Endodermal cell (in vitro differentiated cells): Measurements from ENCODE around the gene MUCL3. TPM values are rescaled to one million over a fixed set of nuclear protein-coding genes. Genes with fewer than 3 reads are reported as not detected.

ENCODE experiments used
- DNase-seq: peaks from one replicate; pipeline ENCODE4 v3.0.0-alpha.2; 2017
- H3K27ac ChIP-seq: 2 replicates; pipeline ENCODE4 v1.5.1; 2013; ENCODE audit warnings: mild to moderate bottlenecking, low read depth, low read length, moderate library complexity
- H3K27me3 ChIP-seq: 2 replicates; pipeline ENCODE4 v1.6.1; 2013; ENCODE audit warnings: mild to moderate bottlenecking, low read length, moderate library complexity; ENCODE audit not compliant: insufficient read depth, control insufficient read depth, poor library complexity, severe bottlenecking
- H3K36me3 ChIP-seq: 2 replicates; pipeline ENCODE4 v1.7.0; 2013; ENCODE audit warnings: mild to moderate bottlenecking, low read length, moderate library complexity; ENCODE audit not compliant: control insufficient read depth, insufficient read depth
- H3K4me1 ChIP-seq: one replicate; pipeline ENCODE4 v1.7.0; 2013; ENCODE audit warnings: low read length; ENCODE audit not compliant: control insufficient read depth, insufficient read depth
- H3K4me3 ChIP-seq: 2 replicates; pipeline ENCODE4 v1.5.1; 2013; ENCODE audit warnings: mild to moderate bottlenecking, low read length, moderate library complexity
- H3K9ac ChIP-seq: 2 replicates; pipeline ENCODE4 v1.6.1; 2013; ENCODE audit warnings: mild to moderate bottlenecking, low read length, moderate library complexity; ENCODE audit not compliant: poor library complexity, severe bottlenecking; ENCODE audit errors: extremely low read depth
- H3K9me3 ChIP-seq: 2 replicates; pipeline ENCODE4 v1.6.1; 2013; ENCODE audit warnings: mild to moderate bottlenecking, low read length, moderate library complexity; ENCODE audit not compliant: control insufficient read depth
- H3K27ac Mint-ChIP-seq: 2 replicates; pipeline ENCODE4 v1.8.0; 2020; ENCODE audit warnings: mixed read lengths
- H3K27me3 Mint-ChIP-seq: 2 replicates; pipeline ENCODE4 v1.8.0; 2021; ENCODE audit warnings: mild to moderate bottlenecking, mixed read lengths; ENCODE audit not compliant: insufficient read depth
- H3K36me3 Mint-ChIP-seq: 2 replicates; pipeline ENCODE4 v1.8.0; 2020; ENCODE audit warnings: low read depth, mixed read lengths
- H3K4me1 Mint-ChIP-seq: 2 replicates; pipeline ENCODE4 v1.8.0; 2020; ENCODE audit warnings: mixed read lengths
- H3K4me3 Mint-ChIP-seq: 2 replicates; pipeline ENCODE4 v1.8.0; 2020; ENCODE audit warnings: mild to moderate bottlenecking, moderate library complexity, mixed read lengths
- H3K9me3 Mint-ChIP-seq: 2 replicates; pipeline ENCODE4 v1.8.0; 2020; ENCODE audit warnings: mild to moderate bottlenecking, mixed read lengths
- WGBS, 2 experiments: methylation state at CpG; one replicate each; pipeline versions ENCODE4 v1.1.5 to v1.1.7; 2013; ENCODE audit warnings: missing lambda C conversion rate in 2 of 2, mixed read lengths in 1 of 2; ENCODE audit not compliant: insufficient coverage in 1 of 2, insufficient read length in 1 of 2; 5-methylcytosine and 5-hydroxymethylcytosine counted together
- total RNA-seq, 2 donors: library from RNA; stranded (reverse); fragmentation: NEBNext Ultra II Directional in 1 of 2; extraction: Animal tissue kit (Norgen Biotek cat#: 25700) in 1 of 2; gene quantifications; 2 replicates in 1 of 2; 3 replicates in 1 of 2; pipeline ENCODE4 v1.2.1, GENCODE V29; 2021
- TF ChIP-seq, protein P1 (sequence below): fragments of 200-600 bp; sonication (generic); conservative IDR thresholded peaks from 2 replicates; pipeline ENCODE4 v1.5.0; 2021; ENCODE audit warnings: antibody characterized with exemption, mild to moderate bottlenecking

Gene MUCL3
- total RNA-seq, 2 donors from 2014 or later: 0.18 TPM

DNA sequence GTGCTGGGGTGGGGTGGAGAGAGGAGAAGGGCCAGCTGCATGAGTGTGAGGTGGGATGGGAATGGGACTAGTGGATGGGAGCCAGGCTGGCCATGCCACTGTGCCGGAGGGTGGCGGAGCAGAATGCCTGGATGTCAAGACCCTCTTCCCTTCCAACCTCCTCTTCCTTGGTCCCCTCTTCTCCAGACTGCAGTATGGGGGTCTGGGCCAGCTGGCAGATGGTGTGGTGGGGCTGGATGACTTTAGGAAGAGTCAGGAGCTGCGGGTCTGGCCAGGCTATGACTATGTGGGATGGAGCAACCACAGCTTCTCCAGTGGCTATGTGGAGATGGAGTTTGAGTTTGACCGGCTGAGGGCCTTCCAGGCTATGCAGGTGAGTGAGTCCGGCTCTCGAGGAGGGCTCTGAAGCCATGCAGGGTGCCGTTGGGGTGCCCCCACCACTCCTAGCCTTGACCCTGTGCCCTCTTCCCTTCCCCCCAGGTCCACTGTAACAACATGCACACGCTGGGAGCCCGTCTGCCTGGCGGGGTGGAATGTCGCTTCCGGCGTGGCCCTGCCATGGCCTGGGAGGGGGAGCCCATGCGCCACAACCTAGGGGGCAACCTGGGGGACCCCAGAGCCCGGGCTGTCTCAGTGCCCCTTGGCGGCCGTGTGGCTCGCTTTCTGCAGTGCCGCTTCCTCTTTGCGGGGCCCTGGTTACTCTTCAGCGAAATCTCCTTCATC, 48.8 kb upstream of the MUCL3 start:
- H3K4me1 ChIP-seq: no peaks in the 10 kb centered on the region
- Mint-ChIP-seq H3K4me3 (no peak overlapping the region), H3K27me3 (no peaks in the 10 kb centered on the region), H3K9me3 (no peaks in the 10 kb centered on the region), H3K27ac (no peak overlapping the region), H3K4me1 (peaks cover 6% of the 10 kb centered on the region), H3K36me3 (peaks cover 54% of the 10 kb centered on the region)
- TF ChIP-seq, protein P1, sequence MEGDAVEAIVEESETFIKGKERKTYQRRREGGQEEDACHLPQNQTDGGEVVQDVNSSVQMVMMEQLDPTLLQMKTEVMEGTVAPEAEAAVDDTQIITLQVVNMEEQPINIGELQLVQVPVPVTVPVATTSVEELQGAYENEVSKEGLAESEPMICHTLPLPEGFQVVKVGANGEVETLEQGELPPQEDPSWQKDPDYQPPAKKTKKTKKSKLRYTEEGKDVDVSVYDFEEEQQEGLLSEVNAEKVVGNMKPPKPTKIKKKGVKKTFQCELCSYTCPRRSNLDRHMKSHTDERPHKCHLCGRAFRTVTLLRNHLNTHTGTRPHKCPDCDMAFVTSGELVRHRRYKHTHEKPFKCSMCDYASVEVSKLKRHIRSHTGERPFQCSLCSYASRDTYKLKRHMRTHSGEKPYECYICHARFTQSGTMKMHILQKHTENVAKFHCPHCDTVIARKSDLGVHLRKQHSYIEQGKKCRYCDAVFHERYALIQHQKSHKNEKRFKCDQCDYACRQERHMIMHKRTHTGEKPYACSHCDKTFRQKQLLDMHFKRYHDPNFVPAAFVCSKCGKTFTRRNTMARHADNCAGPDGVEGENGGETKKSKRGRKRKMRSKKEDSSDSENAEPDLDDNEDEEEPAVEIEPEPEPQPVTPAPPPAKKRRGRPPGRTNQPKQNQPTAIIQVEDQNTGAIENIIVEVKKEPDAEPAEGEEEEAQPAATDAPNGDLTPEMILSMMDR: no peak
- H3K4me3 ChIP-seq: no peak overlapping the region
- 94 to 97% methylated on average over 13 to 21 of the region's 21 CpGs for WGBS, 2 experiments
- H3K9me3 ChIP-seq: no peaks in the 10 kb centered on the region
- no peak overlapping the region for H3K9ac ChIP-seq
- DNase-seq: no peak
- peaks cover 45% of the 10 kb centered on the region for H3K36me3 ChIP-seq
- no peaks in the 10 kb centered on the region for H3K27me3 ChIP-seq
- no peak overlapping the region for H3K27ac ChIP-seq

DNA sequence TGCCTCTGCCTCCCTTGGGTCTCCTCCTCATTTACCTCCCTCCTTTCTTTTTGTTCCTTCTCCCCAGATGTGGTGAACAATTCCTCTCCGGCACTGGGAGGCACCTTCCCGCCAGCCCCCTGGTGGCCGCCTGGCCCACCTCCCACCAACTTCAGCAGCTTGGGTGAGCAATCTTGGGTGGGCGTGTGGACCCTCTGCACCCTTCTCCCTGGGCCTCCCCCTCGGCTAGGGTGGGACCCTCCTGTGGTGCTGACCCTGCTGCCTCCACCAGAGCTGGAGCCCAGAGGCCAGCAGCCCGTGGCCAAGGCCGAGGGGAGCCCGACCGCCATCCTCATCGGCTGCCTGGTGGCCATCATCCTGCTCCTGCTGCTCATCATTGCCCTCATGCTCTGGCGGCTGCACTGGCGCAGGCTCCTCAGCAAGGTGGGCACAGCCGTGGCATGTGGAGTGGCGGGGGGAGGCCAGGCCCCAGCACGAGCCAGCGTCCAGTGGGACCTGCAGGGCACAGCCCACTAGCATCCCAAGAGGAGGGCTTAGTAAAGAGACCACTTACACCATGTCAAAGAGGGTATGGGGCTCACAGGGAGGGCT, 47.7 kb upstream of the MUCL3 start:
- H3K27me3 Mint-ChIP-seq: no peaks in the 10 kb centered on the region
- Histone ChIP-seq H3K4me3 (no peak overlapping the region), H3K36me3 (peaks cover 51% of the 10 kb centered on the region), H3K9ac (no peak overlapping the region), H3K27ac (no peak overlapping the region), H3K27me3 (no peaks in the 10 kb centered on the region), H3K4me1 (no peaks in the 10 kb centered on the region), H3K9me3 (no peaks in the 10 kb centered on the region)
- H3K27ac Mint-ChIP-seq: no peak overlapping the region
- H3K9me3 Mint-ChIP-seq: no peaks in the 10 kb centered on the region
- H3K36me3 Mint-ChIP-seq: peaks cover 60% of the 10 kb centered on the region
- H3K4me1 Mint-ChIP-seq: peaks cover 6% of the 10 kb centered on the region
- H3K4me3 Mint-ChIP-seq: no peak overlapping the region
- DNase-seq: peak; percentile 75
- TF ChIP-seq, protein P1: peak; percentile 77
- 89 to 93% methylated on average over 10 to 16 of the region's 16 CpGs for WGBS, 2 experiments

DNA sequence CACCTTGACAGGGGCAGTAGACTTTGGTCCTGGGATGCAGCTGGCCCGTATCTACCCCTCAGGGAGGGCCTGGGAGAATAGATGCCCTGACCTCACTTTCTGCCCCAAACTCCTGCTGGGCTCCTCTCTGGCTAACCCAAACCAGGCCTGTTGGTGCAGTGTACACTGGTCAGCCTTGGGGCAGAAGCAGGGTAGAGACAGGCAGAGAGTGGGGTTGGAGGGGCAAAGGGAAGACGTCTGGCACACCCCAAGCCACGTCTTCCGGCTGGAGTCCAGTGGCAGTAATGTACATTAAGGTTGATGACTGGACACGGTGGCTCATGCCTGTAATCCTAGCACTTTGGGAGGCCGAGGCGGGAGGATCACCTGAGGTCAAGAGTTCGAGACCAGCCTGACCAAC, 47.1 kb upstream of the MUCL3 start:
- Mint-ChIP-seq H3K4me3 (no peak overlapping the region), H3K27ac (no peak overlapping the region), H3K27me3 (no peaks in the 10 kb centered on the region), H3K36me3 (peaks cover 62% of the 10 kb centered on the region), H3K9me3 (no peaks in the 10 kb centered on the region), H3K4me1 (peaks cover 3% of the 10 kb centered on the region)
- no peaks in the 10 kb centered on the region for H3K9me3 ChIP-seq
- no peak overlapping the region for H3K27ac ChIP-seq
- H3K4me3 ChIP-seq: no peak overlapping the region
- TF ChIP-seq, protein P1: no peak
- peaks cover 50% of the 10 kb centered on the region for H3K36me3 ChIP-seq
- no peak for DNase-seq
- H3K4me1 ChIP-seq: no peaks in the 10 kb centered on the region
- H3K9ac ChIP-seq: no peak overlapping the region
- 92 to 93% methylated on average over 7 to 8 of the region's 8 CpGs for WGBS, 2 experiments
- no peaks in the 10 kb centered on the region for H3K27me3 ChIP-seq
